IPS-15b (cell line): Measurements from ENCODE around the gene LATS2.
A peak's percentile ranks its signal among the peaks of the same experiment; 100 is the strongest.

Experiments
- H3K27me3 ChIP-seq: one replicate; pipeline ENCODE4 v1.6.1; 2013; ENCODE audit warnings: low read length; ENCODE audit not compliant: control insufficient read depth, insufficient read depth
- H3K36me3 ChIP-seq: one replicate; pipeline ENCODE4 v1.6.1; 2013; ENCODE audit warnings: low read length; ENCODE audit not compliant: control insufficient read depth, insufficient read depth
- H3K4me1 ChIP-seq: one replicate; pipeline ENCODE4 v1.6.1; 2013; ENCODE audit warnings: mild to moderate bottlenecking, low read length; ENCODE audit not compliant: control insufficient read depth, insufficient read depth
- H3K4me3 ChIP-seq: one replicate; pipeline ENCODE4 v1.5.1; 2013; ENCODE audit warnings: low read depth, low read length
- H3K9ac ChIP-seq: one replicate; pipeline ENCODE4 v1.6.1; 2013; ENCODE audit warnings: low read depth, mild to moderate bottlenecking, low read length
- H3K9me3 ChIP-seq: one replicate; pipeline ENCODE4 v1.6.1; 2013; ENCODE audit warnings: mild to moderate bottlenecking, low read length; ENCODE audit not compliant: control insufficient read depth, insufficient read depth

The LATS2 gene

DNA sequence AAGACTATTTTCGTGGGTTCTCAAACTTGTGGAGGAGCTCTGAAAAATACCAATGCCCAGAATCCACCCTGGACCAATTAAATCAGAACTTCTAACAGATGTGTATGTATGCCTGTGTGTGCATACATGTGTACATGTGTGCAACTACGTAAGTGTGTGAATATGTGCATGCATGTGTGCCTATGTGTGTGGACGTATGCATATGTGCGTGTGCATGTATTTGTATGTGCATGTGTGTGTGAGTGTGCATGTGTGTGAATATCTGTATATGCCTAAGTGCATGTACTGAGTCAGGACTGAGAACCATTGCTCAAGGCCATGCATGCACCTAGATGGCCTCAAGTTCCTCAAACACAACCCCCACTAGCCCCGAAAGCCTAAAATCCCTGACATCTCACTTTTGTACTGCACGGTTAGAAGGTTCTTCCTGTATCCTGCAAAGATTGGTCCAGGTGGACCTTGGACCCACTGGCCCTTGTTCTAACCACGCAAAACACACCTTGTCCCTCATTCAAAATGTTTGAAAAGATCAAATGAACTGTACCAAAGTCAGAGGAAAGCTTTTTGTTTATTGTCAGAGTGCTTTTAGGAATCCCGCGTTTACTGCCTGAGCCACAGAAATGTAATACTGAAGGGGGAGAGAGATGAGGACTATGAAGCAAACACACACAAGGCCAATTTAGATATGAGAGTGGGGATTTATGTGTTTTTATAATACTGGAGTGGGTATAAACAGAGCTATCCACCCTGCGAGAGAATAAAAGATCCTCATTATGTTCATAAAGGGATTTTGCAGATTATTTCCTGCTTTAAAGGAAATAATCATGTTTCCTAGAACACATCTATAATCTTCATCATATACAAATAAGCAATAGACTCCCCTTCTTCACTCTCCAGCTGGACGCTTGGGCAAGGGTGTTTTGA, 39.1 kb downstream of the LATS2 start:
- no peaks in the 10 kb centered on the region for H3K27me3 ChIP-seq
- no peak overlapping the region for H3K9ac ChIP-seq
- peaks cover 10% of the 10 kb centered on the region for H3K4me1 ChIP-seq
- no peak overlapping the region for H3K4me3 ChIP-seq
- no peaks in the 10 kb centered on the region for H3K36me3 ChIP-seq
- H3K9me3 ChIP-seq: no peaks in the 10 kb centered on the region

DNA sequence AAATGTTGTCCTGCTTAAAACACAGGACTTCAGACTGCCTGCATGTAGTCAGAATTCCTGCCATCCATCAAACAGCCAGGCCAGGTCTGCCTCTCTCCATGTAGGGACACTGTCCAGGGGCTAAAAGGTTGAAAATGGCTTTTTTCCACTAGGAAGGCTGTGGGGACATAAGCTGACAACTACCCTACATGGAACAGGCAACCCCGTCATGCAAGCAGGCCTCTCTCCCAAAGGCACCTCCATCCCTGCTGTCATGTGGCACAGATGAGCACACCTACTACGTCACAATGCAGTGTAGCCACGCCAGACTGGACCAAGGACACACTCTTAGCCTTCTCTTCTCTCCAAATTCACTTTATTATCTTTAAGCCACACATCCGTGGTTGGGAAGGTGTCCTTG, 40.8 kb downstream of the LATS2 start:
- Histone ChIP-seq H3K4me1 (peaks cover 10% of the 10 kb centered on the region), H3K9ac (no peak overlapping the region), H3K4me3 (no peak overlapping the region), H3K9me3 (no peaks in the 10 kb centered on the region), H3K36me3 (no peaks in the 10 kb centered on the region), H3K27me3 (no peaks in the 10 kb centered on the region)

DNA sequence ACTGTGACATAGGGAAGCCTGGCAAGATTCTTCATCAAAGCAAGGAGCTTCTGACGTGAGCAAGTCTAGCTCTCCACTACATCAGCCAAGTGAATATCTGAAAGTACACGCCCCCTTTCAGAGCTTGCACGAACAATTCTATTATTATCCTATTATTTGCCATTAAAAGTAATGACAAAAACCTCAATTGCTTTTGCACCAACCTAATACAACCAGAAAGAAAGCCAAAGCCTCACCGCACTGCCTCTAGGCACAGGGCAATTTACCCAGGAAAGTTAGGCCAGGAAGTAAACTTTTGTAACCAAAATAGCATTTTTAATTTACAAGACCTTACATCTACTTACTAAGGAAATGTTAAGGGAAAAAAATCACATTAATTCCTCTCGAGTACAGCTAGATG, 41.2 kb downstream of the LATS2 start:
- H3K4me1 ChIP-seq: peaks cover 10% of the 10 kb centered on the region
- H3K9me3 ChIP-seq: no peaks in the 10 kb centered on the region
- no peaks in the 10 kb centered on the region for H3K36me3 ChIP-seq
- no peaks in the 10 kb centered on the region for H3K27me3 ChIP-seq
- no peak overlapping the region for H3K9ac ChIP-seq
- H3K4me3 ChIP-seq: no peak overlapping the region

DNA sequence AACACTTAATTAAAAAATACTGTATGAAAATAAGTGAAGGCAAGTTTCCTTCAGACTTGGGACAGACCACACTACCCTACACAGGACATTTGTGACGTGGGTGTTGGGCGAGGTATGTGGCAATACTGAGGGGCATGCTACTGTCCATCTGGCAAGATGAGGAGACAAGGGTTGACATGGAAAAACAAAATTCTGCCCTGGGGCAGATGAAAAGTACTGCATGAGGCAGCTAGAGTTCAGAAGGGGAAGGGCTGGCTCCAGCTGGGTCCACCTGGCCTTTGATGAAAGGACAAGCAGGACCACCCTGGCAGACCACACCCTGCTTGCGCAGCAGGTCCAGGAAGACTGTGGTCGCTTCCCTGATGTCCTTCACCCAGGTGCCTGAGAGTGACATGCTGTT, 43.2 kb downstream of the LATS2 start:
- Histone ChIP-seq H3K9me3 (no peaks in the 10 kb centered on the region), H3K27me3 (no peaks in the 10 kb centered on the region), H3K4me3 (no peak overlapping the region), H3K9ac (no peak overlapping the region), H3K36me3 (peaks cover 3% of the 10 kb centered on the region), H3K4me1 (peaks cover 10% of the 10 kb centered on the region)

DNA sequence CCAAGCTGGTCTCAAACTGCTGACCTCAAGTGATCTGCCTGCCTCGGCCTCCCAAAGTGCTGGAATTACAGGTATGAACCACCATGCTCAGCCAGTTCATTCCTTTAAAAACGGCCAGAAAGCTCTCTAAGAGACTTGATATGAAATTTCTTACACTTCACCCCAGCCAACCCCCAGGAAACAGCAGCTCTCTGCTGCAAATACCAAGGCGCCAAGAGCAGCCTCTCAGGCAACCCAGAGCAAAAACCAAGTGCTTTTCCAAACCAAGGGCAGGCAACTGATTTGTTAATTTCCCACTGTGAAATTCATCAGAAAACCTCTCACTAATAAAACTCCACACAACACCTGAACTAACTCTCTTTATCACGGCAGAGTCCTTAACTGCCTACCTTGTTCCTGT, 44.9 kb downstream of the LATS2 start:
- Histone ChIP-seq H3K27me3 (no peaks in the 10 kb centered on the region), H3K4me1 (peaks cover 10% of the 10 kb centered on the region), H3K9ac (peak overlapping the region; percentile 3)

DNA sequence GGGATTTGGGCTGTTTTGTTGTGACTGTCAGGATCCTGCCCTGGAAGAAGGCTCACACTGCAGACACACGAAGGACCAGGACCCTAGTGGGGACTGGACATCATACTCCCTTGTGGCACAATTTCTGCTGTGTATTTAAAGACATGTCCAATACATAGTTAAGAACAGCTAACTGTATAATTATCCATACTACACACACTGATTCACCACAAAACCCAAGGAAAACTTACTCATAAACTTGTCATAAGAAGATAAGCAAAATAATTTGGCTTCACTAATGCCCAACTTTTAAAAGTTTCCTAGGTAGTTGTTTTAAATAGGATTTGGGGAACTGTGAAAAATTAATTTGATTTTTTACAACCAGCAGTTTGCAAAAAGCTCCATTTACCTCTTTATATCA, 46.1 kb downstream of the LATS2 start:
- no peaks in the 10 kb centered on the region for H3K27me3 ChIP-seq
- no peaks in the 10 kb centered on the region for H3K9me3 ChIP-seq
- no peak overlapping the region for H3K4me3 ChIP-seq
- no peak overlapping the region for H3K9ac ChIP-seq
- H3K36me3 ChIP-seq: peaks cover 3% of the 10 kb centered on the region
- H3K4me1 ChIP-seq: peaks cover 11% of the 10 kb centered on the region

More for the DNA sequence above, 44.9 kb downstream of the LATS2 start:
- H3K36me3 ChIP-seq: peaks cover 3% of the 10 kb centered on the region
- no peak overlapping the region for H3K4me3 ChIP-seq
- H3K9me3 ChIP-seq: no peaks in the 10 kb centered on the region

DNA sequence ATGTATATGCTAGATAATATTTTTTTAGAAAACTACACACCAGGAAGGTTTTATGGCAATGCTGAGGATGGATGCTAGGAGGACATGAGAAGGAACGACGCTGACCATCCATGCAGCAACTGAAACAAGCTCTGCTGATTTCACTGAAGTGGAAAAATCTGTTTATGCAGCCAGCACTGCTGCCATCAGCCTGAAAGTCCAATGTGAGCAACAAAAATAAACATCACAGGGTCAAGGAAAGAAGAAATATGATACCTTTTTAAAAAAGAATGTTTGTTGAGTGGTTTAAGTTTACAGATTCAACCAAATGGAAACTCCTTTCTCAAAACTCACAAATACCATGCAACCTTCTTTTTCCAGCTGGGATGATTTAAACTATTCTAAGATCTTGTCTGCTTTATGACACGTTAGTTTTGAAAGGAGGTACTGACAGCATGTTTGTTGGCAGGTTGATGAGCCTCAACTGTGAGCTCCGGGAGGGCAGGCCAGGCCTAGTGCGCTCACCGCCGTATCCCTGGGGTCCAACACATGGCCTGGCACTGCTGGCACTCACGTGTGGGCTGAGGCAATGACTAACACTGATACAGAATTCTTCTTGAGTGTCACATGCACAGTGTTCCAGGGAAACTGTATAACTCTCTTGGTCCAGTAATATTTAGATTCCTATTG, 46.8 kb downstream of the LATS2 start:
- Histone ChIP-seq H3K4me1 (peaks cover 7% of the 10 kb centered on the region), H3K9me3 (no peaks in the 10 kb centered on the region), H3K9ac (no peak overlapping the region), H3K36me3 (peaks cover 3% of the 10 kb centered on the region), H3K27me3 (no peaks in the 10 kb centered on the region), H3K4me3 (no peak overlapping the region)

DNA sequence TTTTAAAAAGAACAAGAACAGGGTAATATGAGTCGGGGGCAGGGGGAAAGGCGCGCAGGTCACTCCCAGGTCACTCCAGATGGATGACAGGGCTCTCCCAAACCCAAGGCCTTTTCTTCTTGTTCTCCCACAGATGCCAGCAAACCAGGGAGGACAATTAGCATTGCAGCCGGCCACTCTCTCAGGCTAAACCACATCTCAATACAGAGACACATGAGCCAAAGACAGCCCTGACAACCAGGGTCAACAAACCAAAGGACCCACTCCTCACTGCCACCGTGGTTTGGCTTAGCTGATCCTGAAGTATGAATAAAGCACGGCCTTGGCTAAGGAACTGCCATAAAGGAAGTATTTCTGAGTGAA, 47.3 kb downstream of the LATS2 start:
- Histone ChIP-seq H3K4me3 (no peak overlapping the region), H3K27me3 (no peaks in the 10 kb centered on the region), H3K36me3 (peaks cover 3% of the 10 kb centered on the region), H3K9me3 (no peaks in the 10 kb centered on the region), H3K4me1 (peaks cover 7% of the 10 kb centered on the region), H3K9ac (no peak overlapping the region)

DNA sequence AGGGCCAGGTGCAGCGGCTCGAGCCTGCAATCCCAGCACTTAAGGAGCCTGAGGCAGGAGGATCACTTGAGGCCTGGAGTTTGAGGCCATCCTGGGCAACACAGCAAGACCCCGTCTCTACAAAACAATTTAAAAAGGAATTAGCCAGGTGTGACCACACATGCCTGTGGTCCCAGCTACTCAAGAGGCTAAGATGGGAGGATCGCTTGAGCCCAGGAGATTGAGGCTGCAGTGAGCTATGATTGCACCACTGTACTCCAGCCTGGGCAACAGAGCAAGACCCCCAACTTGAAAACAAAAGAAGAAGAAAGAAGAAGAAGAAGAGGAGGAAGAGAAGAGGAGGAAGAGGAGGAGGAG, 47.7 kb downstream of the LATS2 start:
- H3K27me3 ChIP-seq: no peaks in the 10 kb centered on the region
- no peak overlapping the region for H3K4me3 ChIP-seq
- peaks cover 7% of the 10 kb centered on the region for H3K4me1 ChIP-seq
- H3K9me3 ChIP-seq: no peaks in the 10 kb centered on the region
- no peak overlapping the region for H3K9ac ChIP-seq
- H3K36me3 ChIP-seq: peaks cover 3% of the 10 kb centered on the region

DNA sequence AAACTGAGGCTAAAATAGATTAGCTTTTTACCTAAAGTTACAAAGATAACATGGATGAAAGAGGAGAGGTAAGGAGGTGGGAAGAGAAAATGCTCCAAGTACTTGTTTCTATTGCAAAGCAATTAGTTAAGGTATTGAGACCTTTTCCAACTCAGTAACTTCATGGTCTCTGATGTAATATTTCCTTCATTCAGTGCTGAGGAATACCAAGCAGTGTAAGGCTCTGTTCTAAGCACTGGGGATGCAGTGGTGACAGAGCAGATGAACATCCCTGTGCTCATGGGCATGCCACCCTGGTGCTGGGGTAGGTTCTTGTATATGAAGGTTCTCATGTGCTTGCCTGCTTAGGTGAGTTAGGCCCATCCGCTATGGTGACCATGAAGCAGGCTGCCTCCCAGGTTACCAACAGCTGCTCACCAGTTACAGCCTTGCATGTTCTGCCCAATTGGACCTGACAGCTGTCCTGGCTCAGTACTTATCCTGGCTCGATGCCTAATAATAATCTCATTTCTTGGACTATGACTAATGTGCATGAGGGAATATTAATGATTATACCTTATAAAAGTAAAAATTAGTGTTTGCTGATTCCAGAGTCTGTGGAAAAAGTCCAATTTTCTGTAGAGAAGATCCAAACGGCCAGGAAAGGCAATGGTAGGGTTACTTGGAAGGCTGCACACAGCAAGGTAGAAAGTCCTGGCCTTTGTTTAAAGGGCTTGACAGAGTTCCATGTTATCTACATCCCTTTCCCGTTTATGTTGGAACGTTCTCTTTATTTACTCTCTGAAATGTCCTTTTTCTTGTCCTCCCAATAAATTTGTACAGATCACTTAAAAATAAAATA, 48.3 kb downstream of the LATS2 start:
- H3K27me3 ChIP-seq: no peaks in the 10 kb centered on the region
- H3K9me3 ChIP-seq: no peaks in the 10 kb centered on the region
- H3K4me1 ChIP-seq: peaks cover 4% of the 10 kb centered on the region
- peaks cover 3% of the 10 kb centered on the region for H3K36me3 ChIP-seq
- H3K9ac ChIP-seq: no peak overlapping the region
- no peak overlapping the region for H3K4me3 ChIP-seq

DNA sequence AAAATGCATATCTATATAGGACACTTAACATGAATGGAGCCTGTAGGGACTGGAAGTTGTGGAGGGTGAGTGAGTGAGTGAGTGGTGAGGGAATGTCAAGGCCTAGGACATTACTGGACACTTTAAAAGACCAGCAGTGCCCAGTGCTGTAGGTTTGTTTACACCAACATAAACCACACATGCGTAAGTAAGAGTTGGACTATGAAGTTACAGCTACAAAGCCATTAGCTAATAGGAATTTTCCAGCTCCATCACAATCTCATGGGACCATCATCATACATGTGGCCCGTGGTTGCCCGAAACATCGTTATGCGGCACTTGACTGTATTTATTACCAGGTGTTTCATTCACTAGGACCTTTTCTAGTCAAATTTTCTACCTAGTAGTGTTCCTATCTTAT, 49.2 kb downstream of the LATS2 start:
- peaks cover 3% of the 10 kb centered on the region for H3K36me3 ChIP-seq
- no peak overlapping the region for H3K4me3 ChIP-seq
- no peaks in the 10 kb centered on the region for H3K27me3 ChIP-seq
- H3K4me1 ChIP-seq: peaks cover 4% of the 10 kb centered on the region
- no peak overlapping the region for H3K9ac ChIP-seq
- no peaks in the 10 kb centered on the region for H3K9me3 ChIP-seq
